HuH-7 (cell line): ENCODE data around the gene JOSD2.
"Not testable (repeated sequence)": the region's sequence is repeated elsewhere in the genome, so short reads cannot be mapped to it uniquely, and the experiment has no call there.

Experiments used
- DNase-seq: peaks from one replicate; pipeline ENCODE4 v3.0.0; 2011; ENCODE audit warnings: low spot score

The JOSD2 gene

GRCh38 chr19:50475736-50476223, 35.2 kb downstream of the JOSD2 start:
- DNase-seq, result no peak

GRCh38 chr19:50475101-50475568, 35.9 kb downstream of the JOSD2 start:
- DNase-seq, result no peak

GRCh38 chr19:50473336-50473735, 37.7 kb downstream of the JOSD2 start:
- not testable (repeated sequence) for DNase-seq

- DNase-seq, result no peak
These were observed 42.2 kb downstream of the JOSD2 start for GRCh38 chr19:50468818-50469217.

GRCh38 chr19:50467566-50467965, 43.4 kb downstream of the JOSD2 start:
- DNase-seq, result no peak

GRCh38 chr19:50466706-50467039, 44.3 kb downstream of the JOSD2 start:
- no peak for DNase-seq

- peak; percentile 67 for DNase-seq
These were observed 44.8 kb downstream of the JOSD2 start for GRCh38 chr19:50465986-50466705.

GRCh38 chr19:50465000-50465399, 46.0 kb downstream of the JOSD2 start:
- no peak for DNase-seq

- DNase-seq, result no peak
These were observed 46.6 kb downstream of the JOSD2 start for GRCh38 chr19:50464348-50464747.

GRCh38 chr19:50462970-50463369, 48.0 kb downstream of the JOSD2 start:
- DNase-seq, result no peak

- peak; percentile 96 for DNase-seq
These were observed 49.7 kb downstream of the JOSD2 start for GRCh38 chr19:50461066-50461875.

- DNase-seq, result peak; percentile 49
These were observed 50.7 kb downstream of the JOSD2 start for GRCh38 chr19:50460161-50460765.

- no peak for DNase-seq
These were observed 51.4 kb downstream of the JOSD2 start for GRCh38 chr19:50459638-50460037.

GRCh38 chr19:50459067-50459456, 51.9 kb downstream of the JOSD2 start:
- no peak for DNase-seq

GRCh38 chr19:50458396-50459066, 52.5 kb downstream of the JOSD2 start:
- no peak for DNase-seq

GRCh38 chr19:50457300-50457699, 53.7 kb downstream of the JOSD2 start:
- no peak for DNase-seq
